Hepatocyte (in vitro differentiated cells): ENCODE results near the gene EVA1A. TPM values are rescaled to one million over a fixed set of nuclear protein-coding genes. Genes with fewer than 3 reads are reported as not detected.
"Not testable (repeated sequence)": the region's sequence is repeated elsewhere in the genome, so short reads cannot be mapped to it uniquely, and the experiment has no call there.

Experiments used
- DNase-seq: peaks from one replicate; pipeline ENCODE4 v3.0.0-alpha.2; 2016; ENCODE audit warnings: low spot score
- H2AFZ ChIP-seq: fragments of 200-600 bp; sonication (generic); 2 replicates; pipeline ENCODE4 v1.6.0; 2016; ENCODE audit warnings: antibody characterized with exemption, mild to moderate bottlenecking
- H3K27ac ChIP-seq: fragments of 200-600 bp; sonication (generic); 2 replicates; pipeline ENCODE4 v1.5.1; 2016; ENCODE audit warnings: mild to moderate bottlenecking
- H3K27me3 ChIP-seq: fragments of 200-600 bp; sonication (generic); 2 replicates; pipeline ENCODE4 v1.6.1; 2016
- H3K36me3 ChIP-seq: fragments of 200-600 bp; sonication (generic); replicated peaks from 2 replicates; pipeline ENCODE4 v1.5.1; 2016; ENCODE audit warnings: low read depth; ENCODE audit not compliant: insufficient read depth
- H3K4me1 ChIP-seq: fragments of 200-600 bp; sonication (generic); 2 replicates; pipeline ENCODE4 v1.5.1; 2016; ENCODE audit warnings: mild to moderate bottlenecking, moderate library complexity; ENCODE audit not compliant: insufficient read depth
- H3K4me2 ChIP-seq: fragments of 200-600 bp; sonication (generic); 2 replicates; pipeline ENCODE4 v1.6.0; 2016
- H3K4me3 ChIP-seq: fragments of 200-600 bp; sonication (generic); 2 replicates; pipeline ENCODE4 v1.5.1; 2016; ENCODE audit warnings: mild to moderate bottlenecking
- H3K79me2 ChIP-seq: fragments of 200-600 bp; sonication (generic); 2 replicates; pipeline ENCODE4 v1.6.0; 2017; ENCODE audit warnings: mild to moderate bottlenecking
- H3K9me2 ChIP-seq: fragments of 200-600 bp; sonication (generic); replicated peaks from 2 replicates; pipeline ENCODE4 v1.6.0; 2017; ENCODE audit warnings: mild to moderate bottlenecking; ENCODE audit not compliant: insufficient read depth
- H3K9me3 ChIP-seq: fragments of 200-600 bp; sonication (generic); 2 replicates; pipeline ENCODE4 v1.5.1; 2016; ENCODE audit warnings: low read depth, mild to moderate bottlenecking
- H4K20me1 ChIP-seq: fragments of 200-600 bp; sonication (generic); 2 replicates; pipeline ENCODE4 v1.6.0; 2016; ENCODE audit warnings: mild to moderate bottlenecking; ENCODE audit not compliant: insufficient read depth, poor library complexity, severe bottlenecking
- EZH2 ChIP-seq: fragments of 200-600 bp; sonication (generic); IDR thresholded peaks from 2 replicates; pipeline ENCODE4 v1.6.1; 2016; ENCODE audit warnings: antibody characterized with exemption, mild to moderate bottlenecking, borderline replicate concordance
- EZH2phosphoT487 ChIP-seq: fragments of 200-600 bp; sonication (generic); IDR thresholded peaks from one replicate; pipeline ENCODE4 v1.6.1; 2018; ENCODE audit warnings: antibody characterized with exemption, mild to moderate bottlenecking, low read depth, moderate library complexity; ENCODE audit not compliant: unreplicated experiment, severe bottlenecking
- WGBS: methylation state at CpG from one replicate; pipeline ENCODE4 v1.1.6; 2016; ENCODE audit warnings: low lambda C conversion rate; ENCODE audit errors: missing lambda C conversion rate; 5-methylcytosine and 5-hydroxymethylcytosine counted together
- polyA plus RNA-seq: library from polyadenylated mRNA; unstranded; fragments of >200 nt; fragmentation: Nextera tagmentation; extraction: Ambion mirVana; gene quantifications from 2 replicates; pipeline ENCODE4 v1.2.1, GENCODE V29; 2016
- total RNA-seq: library from RNA; depleted of rRNA; stranded (reverse); fragments of >200 nt; gene quantifications from 2 replicates; pipeline ENCODE4 v1.2.3, GENCODE V29; 2014
- TF ChIP-seq, protein P1 (sequence below): fragments of 200-600 bp; sonication (generic); IDR thresholded peaks from 2 replicates; pipeline ENCODE4 v1.5.1; 2016; ENCODE audit warnings: antibody characterized with exemption, mild to moderate bottlenecking; ENCODE audit not compliant: poor library complexity

Gene EVA1A
- total and polyA plus RNA-seq, 2 experiments from 2014 or later = 15.3 to 30.8 TPM

DNA sequence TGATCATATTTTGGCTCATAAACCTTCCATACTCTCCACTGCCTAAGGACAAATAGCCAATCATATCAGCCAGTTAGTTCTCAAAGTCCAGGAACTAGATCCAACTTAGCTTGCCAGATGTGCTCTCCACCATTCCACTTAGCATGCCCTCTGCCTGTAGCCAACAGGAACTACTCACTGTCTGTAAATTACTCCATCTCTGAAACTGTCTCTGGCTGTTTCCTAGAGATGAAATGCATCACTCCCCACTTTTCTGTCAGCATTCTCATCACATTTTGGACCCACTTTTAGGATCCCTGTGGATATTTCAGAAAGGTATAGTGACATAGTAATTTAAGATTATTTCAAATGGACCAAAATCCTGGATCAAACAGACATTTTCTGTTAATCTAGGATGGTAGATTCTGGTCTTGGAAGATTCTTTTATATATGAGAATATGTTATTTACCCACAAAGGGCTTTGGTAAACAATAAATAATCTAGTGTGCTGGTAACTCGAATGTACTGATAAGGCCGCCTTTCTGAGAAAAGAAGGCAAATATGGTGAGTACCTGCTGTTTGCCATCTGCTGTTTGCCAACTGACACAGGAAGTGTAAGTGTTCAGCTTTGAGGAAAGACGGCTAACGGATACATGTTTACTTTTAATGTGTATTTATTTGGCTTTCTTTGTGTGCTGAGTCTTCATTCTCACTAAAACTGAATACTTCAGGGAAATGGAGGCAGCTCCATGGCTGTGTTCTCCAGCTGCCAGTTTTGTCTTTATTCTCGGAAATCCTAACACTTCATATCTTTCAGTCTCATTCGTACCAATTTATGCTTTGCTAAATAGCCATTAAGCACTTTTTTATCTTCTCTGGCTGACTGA is 79.5 kb downstream of the EVA1A start:
- no peaks in the 10 kb centered on the region for H3K79me2 ChIP-seq
- H3K9me2 ChIP-seq = no peaks in the 10 kb centered on the region
- DNase-seq = peak; percentile 28
- H3K27ac ChIP-seq = no peak overlapping the region
- no peaks in the 10 kb centered on the region for H3K9me3 ChIP-seq
- no peak overlapping the region for H2AFZ ChIP-seq
- H3K4me2 ChIP-seq = peak overlapping the region; percentile 38
- no peak for TF ChIP-seq EZH2phosphoT487
- TF ChIP-seq, protein P1, sequence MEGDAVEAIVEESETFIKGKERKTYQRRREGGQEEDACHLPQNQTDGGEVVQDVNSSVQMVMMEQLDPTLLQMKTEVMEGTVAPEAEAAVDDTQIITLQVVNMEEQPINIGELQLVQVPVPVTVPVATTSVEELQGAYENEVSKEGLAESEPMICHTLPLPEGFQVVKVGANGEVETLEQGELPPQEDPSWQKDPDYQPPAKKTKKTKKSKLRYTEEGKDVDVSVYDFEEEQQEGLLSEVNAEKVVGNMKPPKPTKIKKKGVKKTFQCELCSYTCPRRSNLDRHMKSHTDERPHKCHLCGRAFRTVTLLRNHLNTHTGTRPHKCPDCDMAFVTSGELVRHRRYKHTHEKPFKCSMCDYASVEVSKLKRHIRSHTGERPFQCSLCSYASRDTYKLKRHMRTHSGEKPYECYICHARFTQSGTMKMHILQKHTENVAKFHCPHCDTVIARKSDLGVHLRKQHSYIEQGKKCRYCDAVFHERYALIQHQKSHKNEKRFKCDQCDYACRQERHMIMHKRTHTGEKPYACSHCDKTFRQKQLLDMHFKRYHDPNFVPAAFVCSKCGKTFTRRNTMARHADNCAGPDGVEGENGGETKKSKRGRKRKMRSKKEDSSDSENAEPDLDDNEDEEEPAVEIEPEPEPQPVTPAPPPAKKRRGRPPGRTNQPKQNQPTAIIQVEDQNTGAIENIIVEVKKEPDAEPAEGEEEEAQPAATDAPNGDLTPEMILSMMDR = peak; percentile 30
- H4K20me1 ChIP-seq = no peaks in the 10 kb centered on the region
- no peak overlapping the region for H3K4me3 ChIP-seq
- 35% methylated on average over 6 of the region's 6 CpGs for WGBS
- no peaks in the 10 kb centered on the region for H3K36me3 ChIP-seq
- H3K27me3 ChIP-seq = no peaks in the 10 kb centered on the region
- H3K4me1 ChIP-seq = no peaks in the 10 kb centered on the region

DNA sequence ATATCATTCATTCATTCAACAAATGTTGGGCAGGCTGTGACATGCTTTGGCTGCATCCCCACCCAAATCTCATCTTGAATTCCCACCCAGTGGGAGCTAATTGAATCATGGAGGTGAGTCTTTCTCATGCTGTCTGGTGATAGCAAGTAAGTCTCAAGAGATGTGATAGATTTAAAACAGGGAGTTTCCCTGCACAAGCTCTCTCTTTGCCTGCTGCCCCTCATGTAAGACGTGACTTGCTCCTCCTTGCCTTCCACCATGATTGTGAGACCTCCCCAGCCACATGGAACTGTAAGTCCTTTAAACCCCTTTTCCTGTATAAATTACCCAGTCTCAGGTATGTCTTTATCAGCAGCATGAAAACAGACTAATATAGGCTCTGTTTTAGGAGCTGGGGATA is 83.0 kb downstream of the EVA1A start:
- not testable (repeated sequence) for DNase-seq, H3K36me3 ChIP-seq
- WGBS = 95% methylated on average over 1 of the region's 1 CpG

DNA sequence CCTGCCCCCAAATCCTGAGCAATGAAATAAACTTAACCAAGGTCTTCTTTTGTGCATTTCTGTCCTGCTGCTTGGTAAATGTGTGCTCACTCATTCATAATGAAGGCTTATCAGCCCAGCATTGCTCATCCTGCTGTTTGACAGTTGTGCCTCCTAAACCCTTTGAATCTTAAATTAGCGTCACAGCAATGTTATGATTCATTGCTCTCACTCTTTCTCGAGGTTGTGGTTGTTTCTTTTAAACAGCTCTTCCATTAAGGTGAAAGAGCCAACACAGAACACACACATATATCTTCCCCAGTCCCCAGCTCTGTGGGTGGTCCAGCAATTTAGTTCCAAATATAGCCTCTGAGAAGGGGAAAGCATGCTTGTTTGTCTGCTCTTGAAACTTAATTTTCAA is 84.0 kb downstream of the EVA1A start:
- peak; percentile 12 for DNase-seq
- H3K4me2 ChIP-seq = no peak overlapping the region
- H3K9me3 ChIP-seq = no peaks in the 10 kb centered on the region

More for the DNA sequence above, 83.0 kb downstream of the EVA1A start:
- H3K79me2 ChIP-seq, H3K9me2 ChIP-seq, H3K9me3 ChIP-seq, H4K20me1 ChIP-seq, H3K4me3 ChIP-seq, H3K27me3 ChIP-seq, H2AFZ ChIP-seq, H3K4me1 ChIP-seq, H3K4me2 ChIP-seq: not testable (repeated sequence)
- H3K27ac ChIP-seq = peak overlapping the region; percentile 5

DNA sequence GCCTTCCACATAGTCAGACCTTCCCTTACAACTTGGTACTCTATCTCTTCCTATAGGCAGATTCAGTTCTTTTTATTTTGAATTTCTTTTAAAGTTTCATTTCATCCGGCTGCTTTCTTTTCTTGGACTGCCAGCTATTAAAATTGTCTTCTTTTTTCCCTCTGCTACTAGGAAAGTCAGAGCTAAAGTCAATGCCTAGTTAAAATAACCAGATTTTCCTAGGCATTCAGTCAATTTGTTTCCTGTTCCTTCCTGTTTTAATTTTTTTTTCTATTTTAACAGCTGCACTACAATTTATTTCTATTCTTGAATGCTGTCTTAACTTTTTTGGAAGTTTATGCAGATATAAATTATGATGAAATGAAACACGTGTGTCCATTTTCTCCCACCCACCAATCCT is 84.8 kb downstream of the EVA1A start:
- Histone ChIP-seq H3K9me2 (no peaks in the 10 kb centered on the region), H4K20me1 (no peaks in the 10 kb centered on the region), H3K4me2 (no peak overlapping the region), H3K4me3 (no peak overlapping the region), H3K79me2 (no peaks in the 10 kb centered on the region), H3K4me1 (peaks cover 2% of the 10 kb centered on the region), H2AFZ (no peak overlapping the region), H3K36me3 (no peaks in the 10 kb centered on the region), H3K9me3 (no peaks in the 10 kb centered on the region), H3K27ac (peak overlapping the region; percentile 10), H3K27me3 (no peaks in the 10 kb centered on the region)
- 81% methylated on average over 2 of the region's 2 CpGs for WGBS
- no peak for DNase-seq
- TF ChIP-seq, protein P1 = no peak

More for the DNA sequence above, 84.0 kb downstream of the EVA1A start:
- TF ChIP-seq, protein P1 = no peak
- no peak for TF ChIP-seq EZH2phosphoT487
- no peak for TF ChIP-seq EZH2
- Histone ChIP-seq H4K20me1 (no peaks in the 10 kb centered on the region), H3K4me3 (no peak overlapping the region), H3K27me3 (no peaks in the 10 kb centered on the region), H2AFZ (no peak overlapping the region), H3K27ac (peak overlapping the region; percentile 10), H3K4me1 (peaks cover 2% of the 10 kb centered on the region), H3K36me3 (no peaks in the 10 kb centered on the region), H3K9me2 (no peaks in the 10 kb centered on the region), H3K79me2 (no peaks in the 10 kb centered on the region)
- WGBS = 25% methylated on average over 2 of the region's 2 CpGs
